Right lobe of liver (tissue), 4 donors: ENCODE results near the gene MYH9.

ENCODE experiments used
- CTCF ChIP-seq, 4 donors: fragments of 200-600 bp in 3 of 4; fragments of 450-650 bp in 1 of 4; IDR thresholded peaks; one replicate each; pipeline versions ENCODE4 v1.5.1 to v1.8.0; 2016 to 2022; ENCODE audit warnings: antibody characterized with exemption in 4 of 4, mild to moderate bottlenecking in 2 of 4
- POLR2A ChIP-seq: fragments of 450-650 bp; IDR thresholded peaks from one replicate; pipeline ENCODE4 v1.6.1; 2017; ENCODE audit warnings: antibody characterized with exemption, mild to moderate bottlenecking
- donor health status: DM: no; HTN: no; CAD: no.
- donor health status: DM: no; HTN: no; CAD: no.
- donor health status: DM: no; HTN: yes; CAD: no.

- TF ChIP-seq CTCF (IDR thresholded peaks at IDR 0.05) (peak in 3 of 4 donors; percentile 20 to 31 (median 29)), POLR2A (no peak)
Observed at GRCh38 chr22:36340621-36341020, 47.1 kb downstream of the MYH9 start.
